Activated naive CD4-positive, alpha-beta T cell treated with anti-CD3 and anti-CD28 coated beads for 36 hours (primary cell): ENCODE measurements around the gene CSF3R. TPM values are rescaled to one million over a fixed set of nuclear protein-coding genes. Genes with fewer than 3 reads are reported as not detected.

Source experiments
- CTCF ChIA-PET: fragments of 350-600 bp; sonication (Branson Sonifier 250); formaldehyde crosslinking; loops from one replicate; lab custom pipeline; 2021; ENCODE audit warnings: antibody characterized with exemption; lab: Charles Lee
- DNase-seq: peaks from one replicate; pipeline ENCODE4 v3.0.0-alpha.2; 2020
- H3K27ac Mint-ChIP-seq: one replicate; pipeline ENCODE4 v1.8.0; 2021; ENCODE audit warnings: mild to moderate bottlenecking, mixed read lengths
- H3K27me3 Mint-ChIP-seq: one replicate; pipeline ENCODE4 v1.8.0; 2021; ENCODE audit warnings: low read depth, mixed read lengths
- H3K36me3 Mint-ChIP-seq: one replicate; pipeline ENCODE4 v1.8.0; 2021; ENCODE audit warnings: low read depth, mixed read lengths
- H3K4me1 Mint-ChIP-seq: one replicate; pipeline ENCODE4 v1.8.0; 2021; ENCODE audit warnings: low read depth, mixed read lengths
- H3K4me3 Mint-ChIP-seq: one replicate; pipeline ENCODE4 v1.8.0; 2021; ENCODE audit warnings: mild to moderate bottlenecking, moderate library complexity, mixed read lengths
- H3K9me3 Mint-ChIP-seq: one replicate; pipeline ENCODE4 v1.8.0; 2021; ENCODE audit warnings: mixed read lengths
- intact Hi-C: fragments of 100-400 bp; cut with micrococcal nuclease; formaldehyde crosslinking; loops from one replicate; pipeline ENCODE4 v1.15.1; 2023
- total RNA-seq, 2 experiments: library from RNA; stranded (reverse); gene quantifications; one replicate each; pipeline ENCODE4 v1.2.3, GENCODE V29; 2021

The CSF3R gene
- total RNA-seq, 2 experiments from 2014 or later, result 0.19 to 0.25 TPM

- CTCF ChIA-PET, result interaction anchor here (1.0 kb wide), 1 partner anchor 26 kb away, joined by 3 read pairs; no protein-coding TSS in a partner anchor
- H3K36me3 Mint-ChIP-seq, result no peaks in the 10 kb centered on the region
- peaks cover 17% of the 10 kb centered on the region for H3K4me1 Mint-ChIP-seq
- no peaks in the 10 kb centered on the region for H3K27me3 Mint-ChIP-seq
- intact Hi-C loops, result no loop called here
- H3K27ac Mint-ChIP-seq, result no peak overlapping the region
- DNase-seq, result no peak
- no peaks in the 10 kb centered on the region for H3K9me3 Mint-ChIP-seq
- H3K4me3 Mint-ChIP-seq, result no peak overlapping the region
These were observed 35.3 kb downstream of the CSF3R start for GRCh38 chr1:36447450-36447849.

GRCh38 chr1:36446746-36447145 is 36.0 kb downstream of the CSF3R start:
- no peak overlapping the region for H3K4me3 Mint-ChIP-seq
- no peak for DNase-seq
- no peaks in the 10 kb centered on the region for H3K27me3 Mint-ChIP-seq
- CTCF ChIA-PET, result interaction anchor here (0.6 to 1.2 kb wide), 6 partner anchors 17 to 1012 kb away, joined by 3 to 5 read pairs (median 3); partner anchors contain the start of gene MRPS15
- intact Hi-C loops, result no loop called here
- H3K27ac Mint-ChIP-seq, result no peak overlapping the region
- H3K36me3 Mint-ChIP-seq, result no peaks in the 10 kb centered on the region
- no peaks in the 10 kb centered on the region for H3K9me3 Mint-ChIP-seq
- peaks cover 17% of the 10 kb centered on the region for H3K4me1 Mint-ChIP-seq

GRCh38 chr1:36446271-36446670 is 36.4 kb downstream of the CSF3R start:
- no peak overlapping the region for H3K4me3 Mint-ChIP-seq
- CTCF ChIA-PET, result interaction anchor here (0.6 to 1.2 kb wide), 6 partner anchors 18 to 1013 kb away, joined by 3 to 5 read pairs (median 3); partner anchors contain the start of gene MRPS15

GRCh38 chr1:36443297-36443696 is 39.4 kb downstream of the CSF3R start:
- no peaks in the 10 kb centered on the region for H3K36me3 Mint-ChIP-seq
- no peak overlapping the region for H3K27ac Mint-ChIP-seq
- no peaks in the 10 kb centered on the region for H3K9me3 Mint-ChIP-seq
- intact Hi-C loops, result no loop called here
- peaks cover 4% of the 10 kb centered on the region for H3K4me1 Mint-ChIP-seq
- CTCF ChIA-PET, result interaction anchor here (0.6 to 0.7 kb wide), 2 partner anchors 10 to 965 kb away, joined by 3 read pairs; no protein-coding TSS in a partner anchor
- no peak for DNase-seq
- no peaks in the 10 kb centered on the region for H3K27me3 Mint-ChIP-seq
- no peak overlapping the region for H3K4me3 Mint-ChIP-seq

More at GRCh38 chr1:36446271-36446670, 36.4 kb downstream of the CSF3R start:
- H3K36me3 Mint-ChIP-seq, result no peaks in the 10 kb centered on the region
- H3K4me1 Mint-ChIP-seq, result peaks cover 12% of the 10 kb centered on the region
- DNase-seq, result peak; percentile 58
- H3K27me3 Mint-ChIP-seq, result no peaks in the 10 kb centered on the region
- intact Hi-C loops, result no loop called here
- no peaks in the 10 kb centered on the region for H3K9me3 Mint-ChIP-seq
- H3K27ac Mint-ChIP-seq, result no peak overlapping the region

- CTCF ChIA-PET, result interaction anchor here (1.0 to 1.1 kb wide), 2 partner anchors 9 to 73 kb away, joined by 3 to 7 read pairs; no protein-coding TSS in a partner anchor
- peaks cover 4% of the 10 kb centered on the region for H3K4me1 Mint-ChIP-seq
- intact Hi-C loops, result no loop called here
- H3K4me3 Mint-ChIP-seq, result no peak overlapping the region
- H3K9me3 Mint-ChIP-seq, result no peaks in the 10 kb centered on the region
- no peak overlapping the region for H3K27ac Mint-ChIP-seq
- no peaks in the 10 kb centered on the region for H3K27me3 Mint-ChIP-seq
- no peaks in the 10 kb centered on the region for H3K36me3 Mint-ChIP-seq
- DNase-seq, result no peak
These were observed 40.4 kb downstream of the CSF3R start for GRCh38 chr1:36442337-36442736.

- H3K27ac Mint-ChIP-seq, result no peak overlapping the region
- no peaks in the 10 kb centered on the region for H3K9me3 Mint-ChIP-seq
- intact Hi-C loops, result no loop called here
- CTCF ChIA-PET, result interaction anchor here (0.6 kb wide), 1 partner anchor 59 kb away, joined by 4 read pairs; no protein-coding TSS in a partner anchor
- no peaks in the 10 kb centered on the region for H3K27me3 Mint-ChIP-seq
- H3K36me3 Mint-ChIP-seq, result no peaks in the 10 kb centered on the region
- no peak for DNase-seq
- no peak overlapping the region for H3K4me3 Mint-ChIP-seq
- no peaks in the 10 kb centered on the region for H3K4me1 Mint-ChIP-seq
These were observed 42.1 kb downstream of the CSF3R start for GRCh38 chr1:36440646-36441045.

GRCh38 chr1:36440044-36440443 is 42.7 kb downstream of the CSF3R start:
- Mint-ChIP-seq H3K9me3 (no peaks in the 10 kb centered on the region), H3K27me3 (no peaks in the 10 kb centered on the region), H3K4me1 (no peaks in the 10 kb centered on the region), H3K36me3 (no peaks in the 10 kb centered on the region), H3K4me3 (no peak overlapping the region), H3K27ac (no peak overlapping the region)
- CTCF ChIA-PET, result interaction anchor here (1.1 kb wide), 1 partner anchor 10 kb away, joined by 3 read pairs; the partner anchor contains the start of gene OSCP1
- intact Hi-C loops, result no loop called here
- no peak for DNase-seq

GRCh38 chr1:36438715-36439114 is 44.0 kb downstream of the CSF3R start:
- intact Hi-C loops, result no loop called here
- Mint-ChIP-seq H3K27me3 (no peaks in the 10 kb centered on the region), H3K27ac (no peak overlapping the region), H3K4me1 (no peaks in the 10 kb centered on the region), H3K36me3 (no peaks in the 10 kb centered on the region), H3K9me3 (no peaks in the 10 kb centered on the region), H3K4me3 (no peak overlapping the region)
- CTCF ChIA-PET, result no interaction called here
- DNase-seq, result no peak

- H3K9me3 Mint-ChIP-seq, result no peaks in the 10 kb centered on the region
- CTCF ChIA-PET, result no interaction called here
- H3K36me3 Mint-ChIP-seq, result no peaks in the 10 kb centered on the region
These were observed 45.9 kb downstream of the CSF3R start for GRCh38 chr1:36436821-36437220.

GRCh38 chr1:36433102-36433501 is 49.6 kb downstream of the CSF3R start:
- DNase-seq, result no peak
- intact Hi-C loops, result no loop called here
- Mint-ChIP-seq H3K4me3 (no peak overlapping the region), H3K27ac (no peak overlapping the region), H3K4me1 (no peaks in the 10 kb centered on the region), H3K9me3 (no peaks in the 10 kb centered on the region), H3K27me3 (no peaks in the 10 kb centered on the region), H3K36me3 (no peaks in the 10 kb centered on the region)
- CTCF ChIA-PET, result interaction anchor here (1.0 to 1.2 kb wide), 2 partner anchors 9 to 283 kb away, joined by 3 to 7 read pairs; partner anchors contain the start of gene TRAPPC3

More at GRCh38 chr1:36436821-36437220, 45.9 kb downstream of the CSF3R start:
- intact Hi-C loops, result no loop called here
- Mint-ChIP-seq H3K27ac (no peak overlapping the region), H3K27me3 (no peaks in the 10 kb centered on the region), H3K4me1 (no peaks in the 10 kb centered on the region), H3K4me3 (no peak overlapping the region)
- no peak for DNase-seq

GRCh38 chr1:36432616-36433015 is 50.1 kb downstream of the CSF3R start:
- no peaks in the 10 kb centered on the region for H3K9me3 Mint-ChIP-seq
- H3K27ac Mint-ChIP-seq, result no peak overlapping the region
- no peak overlapping the region for H3K4me3 Mint-ChIP-seq
- no peaks in the 10 kb centered on the region for H3K27me3 Mint-ChIP-seq
- CTCF ChIA-PET, result interaction anchor here (1.2 kb wide), 1 partner anchor 283 kb away, joined by 3 read pairs; the partner anchor contains the start of gene TRAPPC3
- no peaks in the 10 kb centered on the region for H3K36me3 Mint-ChIP-seq
- DNase-seq, result no peak
- intact Hi-C loops, result no loop called here
- H3K4me1 Mint-ChIP-seq, result no peaks in the 10 kb centered on the region

GRCh38 chr1:36425791-36426190 is 56.9 kb downstream of the CSF3R start:
- H3K36me3 Mint-ChIP-seq, result no peaks in the 10 kb centered on the region
- H3K4me3 Mint-ChIP-seq, result no peak overlapping the region
- DNase-seq, result no peak
- H3K27ac Mint-ChIP-seq, result no peak overlapping the region
- intact Hi-C loops, result no loop called here
- H3K9me3 Mint-ChIP-seq, result no peaks in the 10 kb centered on the region
- CTCF ChIA-PET, result no interaction called here
- peaks cover 9% of the 10 kb centered on the region for H3K4me1 Mint-ChIP-seq
- H3K27me3 Mint-ChIP-seq, result no peaks in the 10 kb centered on the region

GRCh38 chr1:36421649-36422048 is 61.1 kb downstream of the CSF3R start:
- H3K27ac Mint-ChIP-seq, result peak overlapping the region; percentile 93
- CTCF ChIA-PET, result interaction anchor here (0.6 to 4.4 kb wide), 15 partner anchors 9 to 322 kb away, joined by 3 to 47 read pairs (median 4); partner anchors contain the start of gene LSM10
- no peak for DNase-seq
- H3K27me3 Mint-ChIP-seq, result no peaks in the 10 kb centered on the region
- intact Hi-C loops, result loop anchor here (2.0 kb wide), 1 partner anchor 137 kb away; no protein-coding TSS in a partner anchor
- H3K9me3 Mint-ChIP-seq, result no peaks in the 10 kb centered on the region
- no peak overlapping the region for H3K4me3 Mint-ChIP-seq
- H3K4me1 Mint-ChIP-seq, result peaks cover 20% of the 10 kb centered on the region
- H3K36me3 Mint-ChIP-seq, result no peaks in the 10 kb centered on the region
